Ishikawa (cell line): ENCODE results near the gene SLX4.

ENCODE experiments used
- CREB1 ChIP-seq: IDR thresholded peaks from 2 replicates; pipeline ENCODE4 v1.6.1; 2012; ENCODE audit warnings: low read depth
- EP300 ChIP-seq: IDR thresholded peaks from 2 replicates; pipeline ENCODE4 v1.6.1; 2012; ENCODE audit warnings: borderline replicate concordance
- NFIC ChIP-seq: IDR thresholded peaks from 2 replicates; pipeline ENCODE4 v1.6.1; 2012
- RAD21 ChIP-seq: IDR thresholded peaks from 2 replicates; pipeline ENCODE4 v1.6.1; 2012; ENCODE audit warnings: low read depth
- TAF1 ChIP-seq: IDR thresholded peaks from 2 replicates; pipeline ENCODE4 v1.6.1; 2012; ENCODE audit warnings: low read depth, mild to moderate bottlenecking
- TEAD4 ChIP-seq: IDR thresholded peaks from 2 replicates; pipeline ENCODE4 v1.6.1; 2012
- ZBTB7A ChIP-seq: IDR thresholded peaks from 2 replicates; pipeline ENCODE4 v1.6.1; 2012; ENCODE audit warnings: low read depth
- TF ChIP-seq, protein P1 (sequence below): IDR thresholded peaks from 2 replicates; pipeline ENCODE4 v1.6.1; 2012; ENCODE audit warnings: low read depth, mild to moderate bottlenecking
- TF ChIP-seq, protein P2 (sequence below): IDR thresholded peaks from 2 replicates; pipeline ENCODE4 v1.6.1; 2012

DNA sequence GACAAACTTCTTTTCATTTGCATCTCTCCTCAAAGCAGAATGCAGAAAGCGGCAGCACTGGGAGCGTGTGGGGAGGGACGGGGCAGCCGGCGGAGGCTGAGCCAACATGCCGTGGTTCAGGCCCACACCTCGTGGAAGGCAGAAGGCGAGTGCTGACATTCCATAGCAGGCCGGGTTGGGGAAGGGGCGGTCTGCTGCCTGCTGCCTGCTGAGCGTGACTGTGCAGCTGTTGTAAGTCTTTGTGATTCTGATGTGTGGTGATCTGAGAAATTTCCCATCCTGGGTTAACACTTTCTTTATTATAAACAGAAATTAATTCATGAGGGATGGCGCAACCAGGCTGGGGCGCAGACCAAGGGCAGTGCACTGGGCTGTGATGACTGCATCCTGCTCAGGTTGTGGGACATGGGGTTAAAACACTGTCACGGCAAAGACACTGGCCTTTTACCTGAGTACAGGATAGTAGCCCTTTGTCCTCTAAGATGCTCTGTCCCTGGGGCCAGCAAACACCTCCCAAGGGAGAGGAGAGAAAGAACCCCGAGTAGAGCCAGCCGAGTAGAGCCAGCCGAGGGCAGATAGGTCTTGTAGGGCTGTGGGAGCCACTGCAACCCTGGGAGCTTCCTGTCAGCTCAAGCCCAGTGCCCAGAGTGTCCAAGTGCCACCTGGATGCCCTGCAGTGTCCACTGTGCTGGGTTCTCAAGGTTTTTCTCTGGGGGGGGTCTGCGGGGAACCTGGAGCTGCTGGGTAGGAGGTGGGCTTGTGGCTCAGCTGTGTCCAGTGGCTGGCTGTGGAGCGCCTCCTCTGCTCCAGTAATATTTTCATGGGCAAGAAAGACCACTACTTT lies 34.3 kb upstream of the SLX4 start:
- TF ChIP-seq ZBTB7A (no peak), TEAD4 (no peak), TAF1 (no peak), NFIC (no peak), RAD21 (no peak), EP300 (no peak), CREB1 (no peak)
- TF ChIP-seq, protein P1, sequence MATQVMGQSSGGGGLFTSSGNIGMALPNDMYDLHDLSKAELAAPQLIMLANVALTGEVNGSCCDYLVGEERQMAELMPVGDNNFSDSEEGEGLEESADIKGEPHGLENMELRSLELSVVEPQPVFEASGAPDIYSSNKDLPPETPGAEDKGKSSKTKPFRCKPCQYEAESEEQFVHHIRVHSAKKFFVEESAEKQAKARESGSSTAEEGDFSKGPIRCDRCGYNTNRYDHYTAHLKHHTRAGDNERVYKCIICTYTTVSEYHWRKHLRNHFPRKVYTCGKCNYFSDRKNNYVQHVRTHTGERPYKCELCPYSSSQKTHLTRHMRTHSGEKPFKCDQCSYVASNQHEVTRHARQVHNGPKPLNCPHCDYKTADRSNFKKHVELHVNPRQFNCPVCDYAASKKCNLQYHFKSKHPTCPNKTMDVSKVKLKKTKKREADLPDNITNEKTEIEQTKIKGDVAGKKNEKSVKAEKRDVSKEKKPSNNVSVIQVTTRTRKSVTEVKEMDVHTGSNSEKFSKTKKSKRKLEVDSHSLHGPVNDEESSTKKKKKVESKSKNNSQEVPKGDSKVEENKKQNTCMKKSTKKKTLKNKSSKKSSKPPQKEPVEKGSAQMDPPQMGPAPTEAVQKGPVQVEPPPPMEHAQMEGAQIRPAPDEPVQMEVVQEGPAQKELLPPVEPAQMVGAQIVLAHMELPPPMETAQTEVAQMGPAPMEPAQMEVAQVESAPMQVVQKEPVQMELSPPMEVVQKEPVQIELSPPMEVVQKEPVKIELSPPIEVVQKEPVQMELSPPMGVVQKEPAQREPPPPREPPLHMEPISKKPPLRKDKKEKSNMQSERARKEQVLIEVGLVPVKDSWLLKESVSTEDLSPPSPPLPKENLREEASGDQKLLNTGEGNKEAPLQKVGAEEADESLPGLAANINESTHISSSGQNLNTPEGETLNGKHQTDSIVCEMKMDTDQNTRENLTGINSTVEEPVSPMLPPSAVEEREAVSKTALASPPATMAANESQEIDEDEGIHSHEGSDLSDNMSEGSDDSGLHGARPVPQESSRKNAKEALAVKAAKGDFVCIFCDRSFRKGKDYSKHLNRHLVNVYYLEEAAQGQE = no peak
- TF ChIP-seq, protein P2, sequence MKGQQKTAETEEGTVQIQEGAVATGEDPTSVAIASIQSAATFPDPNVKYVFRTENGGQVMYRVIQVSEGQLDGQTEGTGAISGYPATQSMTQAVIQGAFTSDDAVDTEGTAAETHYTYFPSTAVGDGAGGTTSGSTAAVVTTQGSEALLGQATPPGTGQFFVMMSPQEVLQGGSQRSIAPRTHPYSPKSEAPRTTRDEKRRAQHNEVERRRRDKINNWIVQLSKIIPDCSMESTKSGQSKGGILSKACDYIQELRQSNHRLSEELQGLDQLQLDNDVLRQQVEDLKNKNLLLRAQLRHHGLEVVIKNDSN = no peak
